GM12801 (cell line): Measurements from ENCODE around the gene OR4C11.

Source experiments
- CTCF ChIP-seq: IDR thresholded peaks from one replicate; pipeline ENCODE4 v1.5.1; 2011; ENCODE audit warnings: control low read depth; ENCODE audit not compliant: insufficient read length; ENCODE audit errors: extremely low read depth

Gene OR4C11

GRCh38 chr11:55607545-55607944 is at the start of gene OR4C11:
Gene OR4C11 (minus strand): TSS chr11:55607645. CDS start chr11:55604373, 3,272 bp downstream.
- no peak for TF ChIP-seq CTCF

- TF ChIP-seq CTCF, result no peak
Observed at GRCh38 chr11:55655096-55655495, 47.7 kb upstream of the OR4C11 start.

- no peak for TF ChIP-seq CTCF
Observed at GRCh38 chr11:55652560-55652959, 45.1 kb upstream of the OR4C11 start.

- TF ChIP-seq CTCF, result no peak
Observed at GRCh38 chr11:55648027-55648426, 40.6 kb upstream of the OR4C11 start, which contains the start of gene OR4S2. Gene OR4S2 (plus strand): TSS chr11:55648327. CDS start chr11:55650904, 2,577 bp downstream.

- no peak for TF ChIP-seq CTCF
Observed at GRCh38 chr11:55634813-55635212, 27.4 kb upstream of the OR4C11 start, which contains the start of gene OR4P4. Gene OR4P4 (plus strand): TSS chr11:55635113.

- TF ChIP-seq CTCF, result no peak
Observed at GRCh38 chr11:55624531-55624930, 17.1 kb upstream of the OR4C11 start.

GRCh38 chr11:55572548-55572947 is 34.9 kb downstream of the OR4C11 start:
- TF ChIP-seq CTCF, result no peak

- no peak for TF ChIP-seq CTCF
Observed at GRCh38 chr11:55571828-55572227, 35.6 kb downstream of the OR4C11 start, which contains the start of gene OR4C16. Gene OR4C16 (plus strand): TSS chr11:55572128. CDS start chr11:55572128, 0 bp downstream.
